Astrocyte (in vitro differentiated cells and primary cell): Measurements from ENCODE around the gene COG5.

Experiments
- EZH2 ChIP-seq: IDR thresholded peaks from 2 replicates; pipeline ENCODE4 v1.6.1; 2012; ENCODE audit warnings: mild to moderate bottlenecking, low read length, inconsistent platforms; ENCODE audit not compliant: insufficient read depth
- TF ChIP-seq, protein P1 (sequence below): IDR thresholded peaks from 2 replicates; pipeline ENCODE4 v1.5.1; 2011; ENCODE audit warnings: low read depth, mild to moderate bottlenecking, inconsistent platforms, low read length, moderate library complexity; ENCODE audit not compliant: insufficient read depth

DNA sequence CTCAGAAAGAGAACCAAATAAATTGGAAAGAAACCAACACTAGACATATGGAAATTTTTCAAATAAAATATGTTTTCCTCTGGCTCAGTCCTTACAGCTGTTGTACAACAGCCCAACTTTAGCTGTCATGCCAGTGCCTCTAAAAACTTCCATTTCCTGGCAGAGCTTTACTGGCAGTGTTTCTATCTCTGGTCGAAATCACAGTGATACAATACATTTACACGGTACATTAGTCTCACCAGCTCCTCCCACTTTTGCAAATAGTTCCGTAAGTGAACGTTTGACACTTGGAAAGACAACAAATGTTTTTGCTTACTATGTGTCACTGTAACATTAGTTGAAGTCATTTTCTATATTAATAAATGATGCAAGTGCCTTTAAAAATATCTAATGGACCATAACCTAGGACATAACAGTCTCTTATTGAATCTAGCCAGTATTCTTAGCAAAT, 46.1 kb upstream of the COG5 start:
- TF ChIP-seq, protein P1, sequence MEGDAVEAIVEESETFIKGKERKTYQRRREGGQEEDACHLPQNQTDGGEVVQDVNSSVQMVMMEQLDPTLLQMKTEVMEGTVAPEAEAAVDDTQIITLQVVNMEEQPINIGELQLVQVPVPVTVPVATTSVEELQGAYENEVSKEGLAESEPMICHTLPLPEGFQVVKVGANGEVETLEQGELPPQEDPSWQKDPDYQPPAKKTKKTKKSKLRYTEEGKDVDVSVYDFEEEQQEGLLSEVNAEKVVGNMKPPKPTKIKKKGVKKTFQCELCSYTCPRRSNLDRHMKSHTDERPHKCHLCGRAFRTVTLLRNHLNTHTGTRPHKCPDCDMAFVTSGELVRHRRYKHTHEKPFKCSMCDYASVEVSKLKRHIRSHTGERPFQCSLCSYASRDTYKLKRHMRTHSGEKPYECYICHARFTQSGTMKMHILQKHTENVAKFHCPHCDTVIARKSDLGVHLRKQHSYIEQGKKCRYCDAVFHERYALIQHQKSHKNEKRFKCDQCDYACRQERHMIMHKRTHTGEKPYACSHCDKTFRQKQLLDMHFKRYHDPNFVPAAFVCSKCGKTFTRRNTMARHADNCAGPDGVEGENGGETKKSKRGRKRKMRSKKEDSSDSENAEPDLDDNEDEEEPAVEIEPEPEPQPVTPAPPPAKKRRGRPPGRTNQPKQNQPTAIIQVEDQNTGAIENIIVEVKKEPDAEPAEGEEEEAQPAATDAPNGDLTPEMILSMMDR = no peak
- TF ChIP-seq EZH2 = no peak
